CD4-positive, alpha-beta T cell treated with Interleukin-4 for 1 hour (primary cell): Measurements from ENCODE around the gene DENND2C.

ENCODE experiments used
- DNase-seq, 2 donors: peaks; one replicate each; pipeline ENCODE4 v3.0.0-alpha.2; 2020 to 2022

The DENND2C gene

GRCh38 chr1:114671939-114672275 is 2.1 kb upstream of the DENND2C start:
- no peak for DNase-seq

GRCh38 chr1:114671011-114671938 is 1.4 kb upstream of the DENND2C start:
- peak in 1 of 2 donors; percentile 37 for DNase-seq

GRCh38 chr1:114670083-114671010 is 498 bp upstream of the DENND2C start:
- peak; percentile 88 to 89 for DNase-seq

- no peak for DNase-seq
These were observed 876 bp downstream of the DENND2C start for GRCh38 chr1:114668784-114669561.

GRCh38 chr1:114668373-114668772 is 1.5 kb downstream of the DENND2C start:
- no peak for DNase-seq

- DNase-seq: no peak
These were observed 2.9 kb downstream of the DENND2C start for GRCh38 chr1:114666954-114667353.

GRCh38 chr1:114660238-114660637 is 9.6 kb downstream of the DENND2C start:
- DNase-seq: no peak

- no peak for DNase-seq
These were observed 18.0 kb downstream of the DENND2C start for GRCh38 chr1:114651893-114652292.

- DNase-seq: no peak
These were observed 21.3 kb downstream of the DENND2C start for GRCh38 chr1:114648503-114648902.

GRCh38 chr1:114641377-114641776 is 28.5 kb downstream of the DENND2C start:
- DNase-seq: no peak

GRCh38 chr1:114638910-114639309 is 30.9 kb downstream of the DENND2C start:
- no peak for DNase-seq

GRCh38 chr1:114632427-114632826 is 37.4 kb downstream of the DENND2C start:
- no peak for DNase-seq

GRCh38 chr1:114627107-114627506 is 42.7 kb downstream of the DENND2C start:
- DNase-seq: no peak

GRCh38 chr1:114623364-114623763 is 46.5 kb downstream of the DENND2C start:
- no peak for DNase-seq

- DNase-seq: no peak
These were observed 49.4 kb downstream of the DENND2C start for GRCh38 chr1:114620419-114620818.

- DNase-seq: no peak
These were observed 51.2 kb downstream of the DENND2C start for GRCh38 chr1:114618606-114619005.

GRCh38 chr1:114610546-114611245 is 59.2 kb downstream of the DENND2C start:
- DNase-seq: no peak

- no peak for DNase-seq
These were observed 60.0 kb downstream of the DENND2C start for GRCh38 chr1:114609826-114610225.

GRCh38 chr1:114609026-114609425 is 60.8 kb downstream of the DENND2C start:
- DNase-seq: no peak

- no peak for DNase-seq
These were observed 62.6 kb downstream of the DENND2C start for GRCh38 chr1:114607223-114607622.

GRCh38 chr1:114597949-114598348 is 71.9 kb downstream of the DENND2C start:
- DNase-seq: no peak

- DNase-seq: no peak
These were observed 74.2 kb downstream of the DENND2C start for GRCh38 chr1:114595602-114596001.
